ENCODE results near the gene C1orf141. TPM values are rescaled to one million over a fixed set of nuclear protein-coding genes. Genes with fewer than 3 reads are reported as not detected.
A peak's percentile ranks its signal among the peaks of the same experiment; 100 is the strongest.

C1orf141 gene
- total and polyA plus RNA-seq, 2 of the 8 experiments (the other 6 are each of a cell fraction or from before 2014, with no cell fraction given), result not detected

GRCh38 chr1:67097305-67097704 lies 37.5 kb downstream of the C1orf141 start:
- Histone ChIP-seq H3K56ac (replicated peaks; ENCODE audit: insufficient read length, low read depth, low read length) (no peak overlapping the region), H2AK5ac (ENCODE audit: low read depth, low read length) (peak overlapping the region; percentile 28; the same call in 1 of the 2 replicates), H4K5ac (ENCODE audit: insufficient read length, low read depth, low read length) (no peak overlapping the region), H2BK5ac (ENCODE audit: low read depth, low read length) (peak overlapping the region; percentile 85; the same call in 1 of the 2 replicates), H2BK120ac (replicated peaks; ENCODE audit: low read depth, low read length) (no peak overlapping the region), H3K36me3 (ENCODE audit: control insufficient read depth in 2 of 4, insufficient read depth in 4 of 4, low read length in 3 of 4) (no peaks in the 10 kb centered on the region), H3K79me1 (ENCODE audit: low read depth, low read length) (no peaks in the 10 kb centered on the region), H2BK20ac (ENCODE audit: low read length) (peak overlapping the region; percentile 93), H2AFZ (ENCODE audit: low read length) (peak overlapping the region; percentile 75; the same call in 1 of the 2 replicates), H3K4me2 (ENCODE audit: insufficient read depth in 1 of 2, low read depth in 2 of 2, low read length in 2 of 2) (peak overlapping the region; percentile 11 to 30; a peak in 2 of 4 replicates), H3K9me3 (ENCODE audit: insufficient read depth in 2 of 2, low read depth in 1 of 2, low read length in 1 of 2) (no peaks in the 10 kb centered on the region), H3K27me3 (replicated peaks in 1 of 4; ENCODE audit: control insufficient read depth in 3 of 4, extremely low read depth in 1 of 4, insufficient read depth in 3 of 4, low read length in 3 of 4) (no peaks in the 10 kb centered on the region), H2BK15ac (ENCODE audit: low read length) (no peak overlapping the region), H4K8ac (ENCODE audit: extremely low read depth, insufficient read depth, low read length) (no peak overlapping the region), H3K23me2 (ENCODE audit: low read depth, low read length) (no peaks in the 10 kb centered on the region; the same call in 1 of the 2 replicates), H3K4me1 (replicated peaks in 1 of 4; ENCODE audit: control insufficient read depth in 3 of 4, insufficient read depth in 4 of 4, low read length in 3 of 4) (peaks cover 1 to 10% (median 7%) of the 10 kb centered on the region in 4 experiments; a peak in 6 of 7 replicates), H3K79me2 (ENCODE audit: control insufficient read depth in 1 of 2, insufficient read depth in 2 of 2, low read length in 2 of 2) (no peaks in the 10 kb centered on the region), H3K23ac (ENCODE audit: insufficient read length) (no peak overlapping the region), H3K27ac (ENCODE audit: low read depth, low read length) (no peak overlapping the region), H3K4ac (replicated peaks; ENCODE audit: insufficient read length, low read depth, low read length) (no peak overlapping the region), H3K18ac (ENCODE audit: extremely low read depth, low read length) (peak overlapping the region; percentile 49; the same call in 1 of the 2 replicates), H4K91ac (replicated peaks; ENCODE audit: insufficient read length, low read length) (peak overlapping the region; percentile 42), H4K20me1 (replicated peaks in 1 of 2; ENCODE audit: control insufficient read depth in 1 of 2, insufficient read depth in 2 of 2, low read length in 2 of 2) (no peaks in the 10 kb centered on the region), H3K14ac (ENCODE audit: insufficient read length) (no peak overlapping the region), H3K4me3 (ENCODE audit: extremely low read depth in 1 of 4, insufficient read depth in 2 of 4, low read depth in 3 of 4, low read length in 4 of 4) (no peak overlapping the region; a peak in 1 of 8 replicates), H2BK12ac (ENCODE audit: low read depth, low read length) (peak overlapping the region; percentile 98), H3K9ac (replicated peaks in 1 of 4; ENCODE audit: extremely low read depth in 1 of 4, low read depth in 3 of 4, low read length in 3 of 4) (no peak overlapping the region)
- FAIRE-seq, result peak; percentile 68
- ChIA-PET POLR2A (ENCODE audit: partially characterized antibody) (interaction anchor here (0.8 kb wide), 1 partner anchor 94 kb away, joined by 3 read pairs; no protein-coding TSS in a partner anchor), CTCF (ENCODE audit: partially characterized antibody) (no interaction called here)
- peak in 1 of 2 experiments; percentile 13 for DNase-seq (ENCODE audit: low read depth in 1 of 2, low spot score in 2 of 2)
- no peak for TF ChIP-seq TAF7 (optimal IDR thresholded peaks at IDR 0.05; ENCODE audit: borderline replicate concordance, low read depth, low read length)
- TF ChIP-seq TEAD4 (IDR thresholded peaks at IDR 0.05; ENCODE audit: low read depth, low read length), result peak; percentile 95
- TF ChIP-seq YY1 (IDR thresholded peaks at IDR 0.05; ENCODE audit: low read depth, low read length), result 0 out of 2 replicates have a peak, but pooled peaks have one; percentile 35
- TF ChIP-seq HDAC2 (IDR thresholded peaks at IDR 0.05; ENCODE audit: borderline replicate concordance in 1 of 2, low read depth in 2 of 2, low read length in 2 of 2), result 0 out of 4 replicates have a peak, but pooled peaks of 1 of the 2 experiments have one; percentile 35

Measured in H1 (cell line).